BE2C (cell line): ENCODE results near the gene TAGLN2.

Experiments used
- DNase-seq: peaks from one replicate; pipeline ENCODE4 v3.0.0-alpha.2; 2020
- H3K27me3 ChIP-seq: fragments of 250-450 bp; sonication (Bioruptor Pico); 2 replicates; pipeline ENCODE4 v1.5.1; 2020; ENCODE audit warnings: mild to moderate bottlenecking
- H3K36me3 ChIP-seq: fragments of 250-450 bp; sonication (Bioruptor Pico); 2 replicates; pipeline ENCODE4 v1.5.1; 2020; ENCODE audit warnings: mild to moderate bottlenecking
- H3K4me1 ChIP-seq: fragments of 250-450 bp; sonication (Bioruptor Pico); 2 replicates; pipeline ENCODE4 v1.5.1; 2020
- H3K4me3 ChIP-seq: 2 replicates; pipeline ENCODE4 v1.5.1; 2011; ENCODE audit warnings: low read depth, low read length
- H3K9me3 ChIP-seq: fragments of 250-450 bp; sonication (Bioruptor Pico); 2 replicates; pipeline ENCODE4 v1.5.1; 2020
- TF ChIP-seq, protein P1 (sequence below): IDR thresholded peaks from 2 replicates; pipeline ENCODE4 v1.5.1; 2012; ENCODE audit warnings: mild to moderate bottlenecking, low read depth, low read length

TAGLN2 gene

DNA sequence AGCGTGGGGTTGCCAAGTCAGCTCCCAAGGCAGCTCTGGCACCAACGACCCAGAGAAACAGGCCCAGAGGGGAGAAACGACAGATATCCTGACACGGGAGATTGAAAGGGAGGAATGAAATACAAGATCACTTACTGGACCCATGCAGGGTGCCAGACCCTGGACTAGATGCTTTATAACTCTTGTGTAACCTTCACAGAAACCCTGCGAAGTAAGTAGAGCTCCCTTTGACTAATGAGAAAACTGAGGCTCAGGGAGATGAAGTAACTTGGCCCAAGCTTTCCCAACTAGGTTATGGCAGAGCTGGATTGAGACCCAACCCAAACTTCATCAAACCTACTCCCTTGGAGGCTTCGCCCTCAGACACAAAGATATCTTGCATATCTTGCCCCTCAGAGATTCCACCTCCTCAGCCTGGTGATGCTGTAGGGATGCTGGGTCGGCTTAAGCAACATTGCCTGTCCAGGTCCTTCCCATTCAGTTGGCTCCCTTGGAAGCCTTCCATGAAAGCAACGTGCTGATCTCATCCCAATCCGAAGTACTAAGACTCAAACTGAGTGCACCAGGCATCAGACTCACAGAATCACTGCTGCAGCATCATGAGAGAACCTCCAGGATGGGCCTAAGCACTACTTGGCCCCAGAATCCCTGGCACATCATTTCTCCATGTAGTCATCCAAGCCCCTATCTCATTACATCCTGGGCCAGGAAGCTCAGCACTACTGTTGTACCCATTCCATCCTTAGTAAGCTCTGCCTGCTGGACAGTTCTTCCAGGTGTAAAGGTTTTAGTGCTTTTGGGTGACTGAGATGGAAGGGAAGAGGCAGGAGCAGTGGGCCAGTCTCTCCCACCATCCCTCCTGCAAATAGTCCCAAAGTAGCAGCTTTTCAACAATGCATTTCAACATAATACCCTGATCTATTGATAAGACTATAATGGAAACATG is 21.2 kb upstream of the TAGLN2 start:
- H3K4me1 ChIP-seq = peaks cover 2% of the 10 kb centered on the region; the same call in 1 of the 2 replicates
- no peaks in the 10 kb centered on the region for H3K27me3 ChIP-seq
- H3K4me3 ChIP-seq = peak overlapping the region; percentile 82
- DNase-seq = no peak
- no peaks in the 10 kb centered on the region for H3K9me3 ChIP-seq
- no peaks in the 10 kb centered on the region for H3K36me3 ChIP-seq
- TF ChIP-seq, protein P1, sequence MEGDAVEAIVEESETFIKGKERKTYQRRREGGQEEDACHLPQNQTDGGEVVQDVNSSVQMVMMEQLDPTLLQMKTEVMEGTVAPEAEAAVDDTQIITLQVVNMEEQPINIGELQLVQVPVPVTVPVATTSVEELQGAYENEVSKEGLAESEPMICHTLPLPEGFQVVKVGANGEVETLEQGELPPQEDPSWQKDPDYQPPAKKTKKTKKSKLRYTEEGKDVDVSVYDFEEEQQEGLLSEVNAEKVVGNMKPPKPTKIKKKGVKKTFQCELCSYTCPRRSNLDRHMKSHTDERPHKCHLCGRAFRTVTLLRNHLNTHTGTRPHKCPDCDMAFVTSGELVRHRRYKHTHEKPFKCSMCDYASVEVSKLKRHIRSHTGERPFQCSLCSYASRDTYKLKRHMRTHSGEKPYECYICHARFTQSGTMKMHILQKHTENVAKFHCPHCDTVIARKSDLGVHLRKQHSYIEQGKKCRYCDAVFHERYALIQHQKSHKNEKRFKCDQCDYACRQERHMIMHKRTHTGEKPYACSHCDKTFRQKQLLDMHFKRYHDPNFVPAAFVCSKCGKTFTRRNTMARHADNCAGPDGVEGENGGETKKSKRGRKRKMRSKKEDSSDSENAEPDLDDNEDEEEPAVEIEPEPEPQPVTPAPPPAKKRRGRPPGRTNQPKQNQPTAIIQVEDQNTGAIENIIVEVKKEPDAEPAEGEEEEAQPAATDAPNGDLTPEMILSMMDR = no peak

DNA sequence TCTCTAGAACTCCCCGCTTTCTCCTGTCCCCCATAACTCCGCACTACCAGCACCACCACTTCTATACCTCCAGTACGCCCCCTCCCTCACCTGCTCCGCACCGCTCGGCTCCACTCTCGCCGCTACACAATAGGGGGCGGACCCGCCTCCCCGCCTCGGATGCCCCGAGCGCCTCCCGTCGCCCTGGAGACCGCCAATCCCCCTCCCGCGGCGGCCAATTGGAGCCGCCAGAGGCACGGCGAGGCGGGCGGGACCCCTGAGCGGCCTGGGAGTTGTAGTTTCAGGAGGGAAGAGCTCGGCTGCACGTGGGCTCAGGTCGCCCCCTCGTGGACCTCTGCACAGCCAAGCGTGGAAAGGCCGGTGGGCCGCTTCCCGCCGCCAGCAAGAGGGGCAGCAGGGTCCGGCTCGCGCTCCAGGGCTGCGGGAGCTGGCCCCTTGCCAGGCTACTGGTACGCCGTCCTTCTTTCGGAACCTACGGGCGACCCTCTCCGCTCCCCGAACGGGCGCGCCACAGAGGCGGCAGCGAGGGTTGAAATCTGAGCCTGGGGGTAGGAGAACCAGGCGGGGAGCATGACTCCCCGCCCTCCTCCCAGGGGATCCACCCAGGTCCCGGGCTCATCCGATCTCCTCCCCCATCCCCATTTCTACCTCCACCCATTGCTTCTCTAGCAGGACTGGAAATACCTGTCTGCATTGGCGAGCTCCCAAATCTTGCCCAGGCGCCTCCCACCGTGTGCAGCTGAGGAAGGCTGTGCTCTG is 20.4 kb upstream of the TAGLN2 start, which contains the start of gene IGSF9:
TSS of gene IGSF9 (minus strand) at position 131 of the 759 bp plus-strand sequence. CDS start 2,159 bp downstream, outside the sequence.
- peak; percentile 96 for DNase-seq
- peaks cover 2% of the 10 kb centered on the region; the same call in 1 of the 2 replicates for H3K4me1 ChIP-seq
- H3K9me3 ChIP-seq = no peaks in the 10 kb centered on the region
- TF ChIP-seq, protein P1 = peak; percentile 53
- no peaks in the 10 kb centered on the region for H3K36me3 ChIP-seq
- H3K27me3 ChIP-seq = no peaks in the 10 kb centered on the region
- peak within 1 kb of the TSS; percentile 82 for H3K4me3 ChIP-seq

DNA sequence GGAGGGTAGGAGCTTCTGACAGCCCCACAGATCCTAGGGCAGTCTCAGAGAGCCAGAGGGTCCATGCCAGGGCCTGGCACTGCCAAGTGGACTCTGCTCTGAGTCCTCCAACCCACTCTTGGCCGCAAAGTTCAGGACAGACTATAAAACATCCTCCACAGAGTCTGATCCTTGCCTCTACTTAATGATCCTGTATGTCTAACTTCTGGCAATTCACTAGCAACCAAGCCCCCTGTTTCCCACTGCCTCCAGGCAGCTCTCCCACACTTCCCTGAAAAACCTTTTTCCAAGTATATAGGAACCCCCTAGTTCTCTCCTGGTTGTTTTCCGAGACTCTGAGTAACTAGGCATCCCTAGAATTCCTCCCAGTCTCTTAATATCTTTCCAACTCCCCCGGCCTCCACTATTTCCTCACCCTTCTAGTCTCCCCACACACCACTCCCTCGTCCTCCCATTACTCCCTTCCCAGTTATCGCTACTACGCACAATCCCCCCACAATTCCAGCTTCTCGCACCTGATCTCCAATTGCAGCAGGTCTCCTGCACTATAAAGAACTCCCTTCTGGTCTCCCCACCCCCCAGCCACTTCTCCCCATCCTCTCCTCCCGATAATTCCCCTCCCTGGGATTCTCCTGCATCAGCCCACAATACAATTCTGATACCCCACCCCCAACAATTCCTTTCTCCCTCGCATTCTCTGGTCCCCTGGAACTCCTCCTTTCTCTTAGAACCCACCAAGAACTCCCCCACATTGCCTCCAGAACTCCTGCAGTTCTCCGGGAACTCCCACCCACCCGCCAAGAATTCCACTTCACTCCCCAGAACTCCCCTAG is 19.5 kb upstream of the TAGLN2 start:
- Histone ChIP-seq H3K36me3 (no peaks in the 10 kb centered on the region), H3K4me3 (peak overlapping the region; percentile 82), H3K4me1 (peaks cover 2% of the 10 kb centered on the region; the same call in 1 of the 2 replicates), H3K9me3 (no peaks in the 10 kb centered on the region), H3K27me3 (no peaks in the 10 kb centered on the region)
- no peak for DNase-seq
- TF ChIP-seq, protein P1 = no peak

DNA sequence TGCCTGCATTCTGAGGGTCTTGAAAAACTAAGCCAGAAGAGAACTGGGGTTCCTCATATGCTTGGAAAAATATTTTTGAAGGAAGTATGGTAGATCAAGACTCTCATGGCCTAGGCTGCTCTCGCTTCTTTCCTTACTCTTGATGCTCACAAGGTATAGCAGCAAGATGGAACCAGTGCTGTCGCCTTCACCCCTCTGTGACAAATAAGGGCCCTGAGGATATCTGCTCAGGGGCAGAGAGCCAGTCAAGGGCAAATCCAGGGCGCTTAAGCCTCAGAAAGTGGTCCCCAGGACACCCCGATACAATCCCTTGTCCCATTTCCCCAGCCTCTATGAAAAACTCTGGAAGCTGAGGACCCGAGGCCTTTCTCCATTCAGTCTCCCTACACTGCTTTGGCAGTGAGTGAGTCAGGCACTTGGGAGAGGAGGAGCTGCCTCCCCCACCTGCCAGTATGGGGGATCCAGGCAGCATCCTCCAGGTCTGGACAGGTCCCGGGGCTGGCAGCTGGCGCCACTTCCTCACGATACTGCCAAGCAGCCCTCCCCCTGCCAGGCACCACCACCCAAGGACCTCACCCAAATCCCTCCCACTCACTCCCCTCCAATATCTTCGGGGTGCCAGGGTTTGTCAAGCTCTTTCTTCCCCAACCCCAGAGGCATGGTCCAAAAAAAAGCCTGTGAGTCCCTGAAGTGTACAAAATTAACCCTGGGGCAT is 18.8 kb upstream of the TAGLN2 start:
- Histone ChIP-seq H3K4me1 (peaks cover 2% of the 10 kb centered on the region; the same call in 1 of the 2 replicates), H3K4me3 (no peak overlapping the region)
- TF ChIP-seq, protein P1 = no peak

DNA sequence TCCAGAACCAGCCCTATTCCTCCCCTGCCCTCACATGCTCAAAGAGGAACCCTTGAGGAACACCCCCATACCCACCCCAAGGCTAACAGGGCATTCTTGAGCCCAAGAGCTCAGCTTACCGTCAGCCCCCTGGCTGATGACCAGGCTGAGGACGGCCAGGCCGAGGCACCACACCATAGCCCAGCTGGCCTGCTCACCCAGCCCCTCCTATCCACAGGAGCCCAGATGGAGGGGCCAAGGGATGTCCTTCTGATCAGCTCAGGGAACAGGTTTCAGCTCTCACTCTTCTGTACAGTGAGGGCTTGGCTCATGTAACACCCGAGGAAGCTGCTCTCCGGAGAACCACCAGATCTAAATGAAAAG is 18.0 kb upstream of the TAGLN2 start:
- Histone ChIP-seq H3K4me1 (peaks cover 2% of the 10 kb centered on the region; the same call in 1 of the 2 replicates), H3K27me3 (no peaks in the 10 kb centered on the region), H3K4me3 (no peak overlapping the region), H3K36me3 (no peaks in the 10 kb centered on the region), H3K9me3 (no peaks in the 10 kb centered on the region)
- TF ChIP-seq, protein P1 = no peak
- no peak for DNase-seq

More for the DNA sequence above, 18.8 kb upstream of the TAGLN2 start:
- Histone ChIP-seq H3K27me3 (no peaks in the 10 kb centered on the region), H3K36me3 (no peaks in the 10 kb centered on the region), H3K9me3 (no peaks in the 10 kb centered on the region)
- no peak for DNase-seq
